Esophagus squamous epithelium (tissue), 4 donors: ENCODE results near the gene SUSD2.

Source experiments
- POLR2A ChIP-seq, 4 donors: fragments of 450-650 bp; IDR thresholded peaks; one replicate each; pipeline ENCODE4 v1.6.1; 2017; ENCODE audit warnings: antibody characterized with exemption in 4 of 4, mild to moderate bottlenecking in 4 of 4, moderate library complexity in 3 of 4
- TF ChIP-seq, protein P1 (sequence below), 6 experiments: fragments of 450-650 bp in 4 of 6; fragments of 200-600 bp in 2 of 6; sonication (generic) in 2 of 6; IDR thresholded peaks; one replicate each; pipeline ENCODE4 v1.5.1; 2016 to 2019; ENCODE audit warnings: antibody characterized with exemption in 6 of 6, mild to moderate bottlenecking in 4 of 6, moderate library complexity in 4 of 6

- TF ChIP-seq, protein P1, sequence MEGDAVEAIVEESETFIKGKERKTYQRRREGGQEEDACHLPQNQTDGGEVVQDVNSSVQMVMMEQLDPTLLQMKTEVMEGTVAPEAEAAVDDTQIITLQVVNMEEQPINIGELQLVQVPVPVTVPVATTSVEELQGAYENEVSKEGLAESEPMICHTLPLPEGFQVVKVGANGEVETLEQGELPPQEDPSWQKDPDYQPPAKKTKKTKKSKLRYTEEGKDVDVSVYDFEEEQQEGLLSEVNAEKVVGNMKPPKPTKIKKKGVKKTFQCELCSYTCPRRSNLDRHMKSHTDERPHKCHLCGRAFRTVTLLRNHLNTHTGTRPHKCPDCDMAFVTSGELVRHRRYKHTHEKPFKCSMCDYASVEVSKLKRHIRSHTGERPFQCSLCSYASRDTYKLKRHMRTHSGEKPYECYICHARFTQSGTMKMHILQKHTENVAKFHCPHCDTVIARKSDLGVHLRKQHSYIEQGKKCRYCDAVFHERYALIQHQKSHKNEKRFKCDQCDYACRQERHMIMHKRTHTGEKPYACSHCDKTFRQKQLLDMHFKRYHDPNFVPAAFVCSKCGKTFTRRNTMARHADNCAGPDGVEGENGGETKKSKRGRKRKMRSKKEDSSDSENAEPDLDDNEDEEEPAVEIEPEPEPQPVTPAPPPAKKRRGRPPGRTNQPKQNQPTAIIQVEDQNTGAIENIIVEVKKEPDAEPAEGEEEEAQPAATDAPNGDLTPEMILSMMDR (IDR thresholded peaks at IDR 0.05) = no peak
- TF ChIP-seq POLR2A (IDR thresholded peaks at IDR 0.05) = no peak
These were observed 26.2 kb downstream of the SUSD2 start for GRCh38 chr22:24207264-24208011.
